ENCODE results near the gene CTDNEP1.
A peak's percentile ranks its signal among the peaks of the same experiment; 100 is the strongest.

The CTDNEP1 gene

DNA sequence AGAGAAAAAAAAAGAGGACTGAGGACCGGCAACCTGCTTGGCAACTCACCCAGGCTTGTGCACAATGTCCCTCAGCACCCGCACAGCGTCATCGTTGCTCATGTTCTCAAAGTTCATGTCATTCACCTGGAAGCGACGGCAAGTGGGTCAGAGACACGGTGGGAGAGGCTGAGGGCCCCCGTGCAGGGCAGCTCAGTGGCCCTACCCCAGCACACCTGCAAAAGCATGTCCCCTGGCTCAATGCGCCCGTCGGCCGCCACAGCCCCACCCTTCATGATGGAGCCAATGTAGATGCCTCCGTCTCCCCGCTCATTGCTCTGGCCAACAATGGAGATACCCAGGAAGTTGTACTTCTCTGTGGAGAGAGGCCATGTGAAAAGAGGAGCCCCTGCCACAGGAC, 22.6 kb downstream of the CTDNEP1 start:
- H3K4me3 ChIP-seq (ENCODE audit: low read length), result no peak overlapping the region
- peaks cover 43% of the 10 kb centered on the region for H3K36me3 ChIP-seq (ENCODE audit: control insufficient read depth, insufficient read depth, low read length)
- no peak overlapping the region for H3K27ac ChIP-seq (ENCODE audit: low read depth, low read length)
- peaks cover 2% of the 10 kb centered on the region for H3K4me1 ChIP-seq (ENCODE audit: control insufficient read depth, insufficient read depth, low read length)
- no peaks in the 10 kb centered on the region for H3K27me3 ChIP-seq (ENCODE audit: control insufficient read depth, insufficient read depth, low read length)
- H3K9ac ChIP-seq (ENCODE audit: low read length), result no peak overlapping the region

DNA sequence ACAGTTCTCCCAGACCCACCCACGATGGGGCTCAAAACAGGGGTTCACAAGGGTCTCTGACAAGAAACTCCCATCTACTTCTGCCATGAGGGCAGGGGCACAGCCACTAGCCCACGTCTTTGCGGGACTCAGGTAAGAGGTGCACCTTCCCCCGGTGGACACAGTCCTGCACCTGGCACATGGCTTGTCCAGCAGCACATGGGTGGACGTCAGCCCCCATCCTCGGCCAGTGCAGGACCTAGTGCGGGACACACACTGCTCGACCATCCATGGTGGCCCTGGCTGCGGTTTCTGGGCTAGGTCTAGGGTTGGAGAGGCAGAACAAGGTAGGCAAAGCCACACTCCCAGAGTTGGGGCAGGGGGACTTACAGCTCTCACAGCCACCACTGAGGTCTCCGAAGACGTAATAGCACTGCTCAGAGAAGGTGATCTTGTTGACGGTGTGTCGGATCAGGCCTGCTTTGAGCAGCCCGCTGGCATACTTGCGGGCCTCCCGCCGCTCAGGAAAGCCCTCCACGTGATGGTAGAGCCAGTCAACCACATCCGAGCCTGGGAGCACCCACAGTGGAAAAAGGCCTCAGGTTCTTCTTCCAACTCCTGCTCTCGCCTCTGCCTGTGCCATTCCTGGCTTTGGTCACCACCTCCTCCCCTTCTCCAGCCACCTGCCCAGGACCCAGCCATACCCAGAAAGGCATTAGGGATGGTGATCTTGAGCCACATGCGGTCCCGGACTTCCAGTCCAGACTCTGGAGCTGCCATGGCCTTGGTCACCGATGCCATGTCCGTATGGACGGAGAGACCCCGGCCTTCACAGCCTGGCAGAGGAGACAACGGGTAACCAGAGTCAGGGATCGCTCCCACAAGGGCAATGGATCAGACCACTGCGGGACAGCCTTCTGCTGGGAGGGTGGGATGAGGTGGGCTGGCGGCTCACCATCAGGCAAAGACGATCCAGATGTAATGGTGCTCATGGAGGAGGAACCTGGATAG, 24.5 kb downstream of the CTDNEP1 start:
- H3K4me1 ChIP-seq (ENCODE audit: control insufficient read depth, insufficient read depth, low read length), result no peaks in the 10 kb centered on the region
- H3K27ac ChIP-seq (ENCODE audit: low read depth, low read length), result no peak overlapping the region
- no peak overlapping the region for H3K4me3 ChIP-seq (ENCODE audit: low read length)
- no peak overlapping the region for H3K9ac ChIP-seq (ENCODE audit: low read length)
- H3K36me3 ChIP-seq (ENCODE audit: control insufficient read depth, insufficient read depth, low read length), result peaks cover 61% of the 10 kb centered on the region
- H3K27me3 ChIP-seq (ENCODE audit: control insufficient read depth, insufficient read depth, low read length), result no peaks in the 10 kb centered on the region

DNA sequence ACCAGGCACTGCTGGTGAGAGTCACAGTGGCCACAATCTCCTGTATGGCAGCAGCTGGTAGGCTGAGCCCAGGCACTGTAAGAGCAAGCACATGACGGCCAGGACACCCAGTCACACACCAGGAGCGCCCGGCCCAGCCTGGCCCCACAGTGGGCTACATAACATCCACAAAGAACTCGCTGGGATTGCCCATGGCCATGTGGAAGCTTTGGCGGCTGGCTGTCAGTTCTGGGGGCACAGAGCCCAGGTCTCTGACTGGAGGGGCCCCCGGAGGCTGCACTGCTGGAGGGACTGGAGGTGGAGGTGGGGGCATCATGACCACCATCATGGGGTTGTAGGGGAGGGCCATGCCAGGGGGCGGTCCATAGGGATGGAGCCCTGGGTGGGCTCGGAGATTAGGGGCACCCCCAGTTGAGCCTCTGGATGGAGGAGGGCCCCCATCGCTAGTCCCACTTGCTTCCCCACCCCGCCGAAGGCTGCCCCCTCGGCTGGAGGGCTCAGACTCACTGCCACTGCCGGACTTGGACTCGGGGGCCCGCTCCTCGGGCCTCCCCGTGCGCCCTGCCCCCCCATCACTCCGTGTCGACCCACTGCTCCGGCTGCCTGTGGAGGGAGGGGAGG, 25.7 kb downstream of the CTDNEP1 start:
- peaks cover 4% of the 10 kb centered on the region for H3K4me1 ChIP-seq (ENCODE audit: control insufficient read depth, insufficient read depth, low read length)
- no peaks in the 10 kb centered on the region for H3K27me3 ChIP-seq (ENCODE audit: control insufficient read depth, insufficient read depth, low read length)
- no peak overlapping the region for H3K4me3 ChIP-seq (ENCODE audit: low read length)
- H3K27ac ChIP-seq (ENCODE audit: low read depth, low read length), result no peak overlapping the region
- H3K36me3 ChIP-seq (ENCODE audit: control insufficient read depth, insufficient read depth, low read length), result peaks cover 63% of the 10 kb centered on the region
- H3K9ac ChIP-seq (ENCODE audit: low read length), result no peak overlapping the region

DNA sequence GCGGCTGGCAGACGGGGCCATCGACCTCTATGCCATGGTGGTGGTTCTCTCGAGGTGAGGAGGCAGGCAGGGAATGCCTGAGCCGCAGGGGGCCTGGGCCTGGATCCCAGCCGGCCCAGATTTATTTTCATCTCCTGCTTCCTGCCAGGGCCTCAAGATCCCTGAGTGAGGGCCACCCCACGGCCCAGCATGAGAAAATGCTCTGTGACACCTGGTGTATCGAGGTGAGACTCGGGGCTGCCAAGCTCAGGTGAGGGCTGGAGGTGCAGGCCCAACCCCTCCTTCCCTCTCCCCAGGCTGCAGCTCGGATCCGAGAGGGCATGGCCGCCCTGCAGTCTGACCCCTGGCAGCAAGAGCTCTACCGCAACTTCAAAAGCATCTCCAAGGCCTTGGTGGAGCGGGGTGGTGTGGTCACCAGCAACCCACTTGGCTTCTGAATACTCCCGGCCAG, 26.8 kb downstream of the CTDNEP1 start:
- Histone ChIP-seq H3K27me3 (ENCODE audit: control insufficient read depth, insufficient read depth, low read length) (no peaks in the 10 kb centered on the region), H3K9ac (ENCODE audit: low read length) (no peak overlapping the region), H3K4me3 (ENCODE audit: low read length) (no peak overlapping the region), H3K36me3 (ENCODE audit: control insufficient read depth, insufficient read depth, low read length) (peaks cover 57% of the 10 kb centered on the region), H3K4me1 (ENCODE audit: control insufficient read depth, insufficient read depth, low read length) (peaks cover 10% of the 10 kb centered on the region), H3K27ac (ENCODE audit: low read depth, low read length) (no peak overlapping the region)

DNA sequence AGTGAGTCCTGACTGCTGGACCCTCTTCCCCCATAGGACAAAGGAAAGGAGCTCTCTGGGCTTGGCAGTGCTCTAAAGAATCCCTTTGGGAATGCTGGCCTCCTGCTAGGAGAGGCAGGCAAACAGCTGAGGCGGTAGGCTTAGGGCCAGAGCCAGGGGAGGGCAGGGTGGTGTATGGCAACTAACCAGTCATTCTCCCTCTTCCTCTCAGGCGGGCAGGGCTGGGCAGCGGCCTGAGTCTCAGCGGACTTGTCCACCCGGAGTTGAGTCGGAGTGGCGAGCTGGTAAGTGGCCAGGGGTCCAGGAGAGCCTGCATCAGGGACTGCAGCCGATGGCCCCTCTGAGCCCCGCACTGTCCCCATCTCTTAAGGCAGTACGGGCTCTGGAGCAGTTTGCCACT, 27.4 kb downstream of the CTDNEP1 start:
- Histone ChIP-seq H3K4me1 (ENCODE audit: control insufficient read depth, insufficient read depth, low read length) (peaks cover 14% of the 10 kb centered on the region), H3K27ac (ENCODE audit: low read depth, low read length) (no peak overlapping the region), H3K4me3 (ENCODE audit: low read length) (no peak overlapping the region), H3K9ac (ENCODE audit: low read length) (no peak overlapping the region), H3K36me3 (ENCODE audit: control insufficient read depth, insufficient read depth, low read length) (peaks cover 52% of the 10 kb centered on the region), H3K27me3 (ENCODE audit: control insufficient read depth, insufficient read depth, low read length) (no peaks in the 10 kb centered on the region)

DNA sequence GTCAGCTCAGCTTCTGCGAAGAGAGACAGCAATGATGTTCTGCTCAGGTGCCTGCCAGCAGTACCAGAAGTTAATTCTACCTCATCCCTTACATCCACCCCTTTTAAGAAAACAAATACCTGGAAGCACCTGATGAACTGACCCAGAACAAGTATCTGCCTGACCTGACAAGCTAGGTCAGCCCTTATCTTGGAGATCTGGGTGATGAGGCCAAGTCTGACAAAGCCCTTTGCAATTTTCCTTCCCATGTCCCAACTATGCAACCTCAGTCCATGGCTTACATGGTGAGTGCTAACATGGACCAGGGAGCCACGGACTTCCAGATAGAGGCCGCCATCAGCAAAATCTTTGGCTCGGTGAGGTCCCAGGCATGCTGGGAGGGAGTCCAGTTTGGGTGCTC, 28.2 kb downstream of the CTDNEP1 start:
- Histone ChIP-seq H3K4me1 (ENCODE audit: control insufficient read depth, insufficient read depth, low read length) (peaks cover 14% of the 10 kb centered on the region), H3K9ac (ENCODE audit: low read length) (no peak overlapping the region), H3K27me3 (ENCODE audit: control insufficient read depth, insufficient read depth, low read length) (no peaks in the 10 kb centered on the region), H3K4me3 (ENCODE audit: low read length) (no peak overlapping the region), H3K36me3 (ENCODE audit: control insufficient read depth, insufficient read depth, low read length) (peaks cover 44% of the 10 kb centered on the region), H3K27ac (ENCODE audit: low read depth, low read length) (no peak overlapping the region)

DNA sequence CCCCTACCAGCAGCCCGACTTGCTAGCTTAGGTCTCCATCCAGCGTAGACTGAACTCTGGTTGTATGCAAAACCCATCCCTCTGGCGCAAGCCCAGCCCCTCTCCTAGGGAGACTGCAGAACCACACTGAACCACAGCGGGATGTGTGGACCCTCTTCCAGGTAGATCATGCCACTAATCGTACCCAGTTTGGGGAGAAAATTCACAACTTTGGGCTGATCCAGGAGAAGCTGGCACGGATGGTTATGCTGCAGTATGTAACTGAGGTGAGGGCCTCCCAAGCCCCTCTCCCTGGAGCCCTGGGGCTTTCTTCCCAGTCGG, 28.6 kb downstream of the CTDNEP1 start:
- no peak overlapping the region for H3K9ac ChIP-seq (ENCODE audit: low read length)
- no peak overlapping the region for H3K4me3 ChIP-seq (ENCODE audit: low read length)
- H3K4me1 ChIP-seq (ENCODE audit: control insufficient read depth, insufficient read depth, low read length), result peaks cover 17% of the 10 kb centered on the region
- H3K36me3 ChIP-seq (ENCODE audit: control insufficient read depth, insufficient read depth, low read length), result peaks cover 43% of the 10 kb centered on the region
- no peaks in the 10 kb centered on the region for H3K27me3 ChIP-seq (ENCODE audit: control insufficient read depth, insufficient read depth, low read length)
- H3K27ac ChIP-seq (ENCODE audit: low read depth, low read length), result no peak overlapping the region

DNA sequence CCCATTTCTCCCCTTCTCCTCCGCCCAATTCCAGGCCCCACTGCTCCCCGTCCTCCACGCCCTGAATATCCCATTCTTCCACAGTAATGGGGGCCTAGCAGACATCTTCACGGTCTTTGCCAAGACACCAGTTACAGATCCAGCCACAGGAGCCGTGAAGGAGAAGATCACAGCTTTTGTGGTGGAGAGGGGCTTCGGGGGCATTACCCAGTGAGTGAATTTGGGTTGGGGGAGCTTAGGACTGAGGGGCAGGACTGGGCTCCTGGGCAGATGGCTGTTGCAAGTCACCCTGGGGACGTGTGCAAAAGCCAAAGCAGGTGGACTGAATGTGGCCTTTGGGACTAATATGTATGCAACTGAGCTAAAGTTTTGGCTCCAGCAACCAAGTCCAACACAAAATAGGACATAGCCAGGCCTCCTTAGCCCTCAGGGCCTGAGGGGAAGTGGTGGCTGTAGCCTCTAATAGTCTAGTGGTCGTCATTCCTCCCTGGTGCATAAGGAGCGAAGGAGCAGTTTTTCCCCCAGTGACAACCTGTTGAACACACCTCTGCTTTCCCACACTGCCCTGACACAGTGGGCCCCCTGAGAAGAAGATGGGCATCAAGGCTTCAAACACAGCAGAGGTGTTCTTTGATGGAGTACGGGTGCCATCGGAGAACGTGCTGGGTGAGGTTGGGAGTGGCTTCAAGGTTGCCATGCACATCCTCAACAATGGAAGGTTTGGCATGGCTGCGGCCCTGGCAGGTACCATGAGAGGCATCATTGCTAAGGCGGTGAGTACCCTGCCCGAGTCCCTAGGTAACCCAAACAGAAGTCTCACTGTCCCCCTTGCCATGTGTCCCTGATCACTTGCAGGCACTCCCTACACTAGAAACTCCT, 29.2 kb downstream of the CTDNEP1 start:
- H3K27me3 ChIP-seq (ENCODE audit: control insufficient read depth, insufficient read depth, low read length), result no peaks in the 10 kb centered on the region
- H3K27ac ChIP-seq (ENCODE audit: low read depth, low read length), result no peak overlapping the region
- peaks cover 40% of the 10 kb centered on the region for H3K36me3 ChIP-seq (ENCODE audit: control insufficient read depth, insufficient read depth, low read length)
- H3K9ac ChIP-seq (ENCODE audit: low read length), result no peak overlapping the region
- peaks cover 18% of the 10 kb centered on the region for H3K4me1 ChIP-seq (ENCODE audit: control insufficient read depth, insufficient read depth, low read length)
- H3K4me3 ChIP-seq (ENCODE audit: low read length), result no peak overlapping the region

DNA sequence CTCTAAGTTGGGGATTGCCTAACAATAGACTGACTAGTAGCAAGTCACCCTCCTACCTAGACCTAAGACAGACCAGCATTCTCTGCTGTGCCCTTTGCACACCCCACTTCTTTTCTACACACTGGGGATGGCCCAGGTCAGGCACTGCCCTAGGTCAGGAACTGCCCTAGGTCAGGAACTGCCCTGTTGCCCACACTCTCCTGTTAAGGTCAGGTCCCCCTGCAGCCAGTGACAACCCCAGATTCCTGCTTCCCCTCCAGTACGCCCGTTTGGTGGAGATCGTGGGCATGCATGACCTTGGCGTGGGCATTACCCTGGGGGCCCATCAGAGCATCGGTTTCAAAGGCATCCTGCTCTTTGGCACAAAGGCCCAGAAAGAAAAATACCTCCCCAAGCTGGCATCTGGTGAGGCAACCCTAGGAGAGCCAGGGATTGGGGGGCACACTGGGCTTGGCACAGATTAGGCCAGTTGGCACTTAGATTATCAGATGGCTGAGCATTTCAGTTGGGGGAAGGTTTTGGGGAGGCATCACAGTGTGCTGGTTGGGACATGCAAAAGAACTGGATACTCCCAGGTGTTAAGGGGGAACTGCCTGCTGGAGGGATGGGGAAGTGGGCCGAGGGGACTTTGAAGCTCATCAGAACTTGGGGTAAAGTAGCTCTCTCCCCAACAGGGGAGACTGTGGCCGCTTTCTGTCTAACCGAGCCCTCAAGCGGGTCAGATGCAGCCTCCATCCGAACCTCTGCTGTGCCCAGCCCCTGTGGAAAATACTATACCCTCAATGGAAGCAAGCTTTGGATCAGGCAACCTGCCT, 30.0 kb downstream of the CTDNEP1 start:
- Histone ChIP-seq H3K27me3 (ENCODE audit: control insufficient read depth, insufficient read depth, low read length) (no peaks in the 10 kb centered on the region), H3K36me3 (ENCODE audit: control insufficient read depth, insufficient read depth, low read length) (peaks cover 31% of the 10 kb centered on the region), H3K4me1 (ENCODE audit: control insufficient read depth, insufficient read depth, low read length) (peaks cover 18% of the 10 kb centered on the region), H3K9ac (ENCODE audit: low read length) (peak overlapping the region; percentile 52), H3K27ac (ENCODE audit: low read depth, low read length) (peak overlapping the region; percentile 93), H3K4me3 (ENCODE audit: low read length) (peak overlapping the region; percentile 93)

DNA sequence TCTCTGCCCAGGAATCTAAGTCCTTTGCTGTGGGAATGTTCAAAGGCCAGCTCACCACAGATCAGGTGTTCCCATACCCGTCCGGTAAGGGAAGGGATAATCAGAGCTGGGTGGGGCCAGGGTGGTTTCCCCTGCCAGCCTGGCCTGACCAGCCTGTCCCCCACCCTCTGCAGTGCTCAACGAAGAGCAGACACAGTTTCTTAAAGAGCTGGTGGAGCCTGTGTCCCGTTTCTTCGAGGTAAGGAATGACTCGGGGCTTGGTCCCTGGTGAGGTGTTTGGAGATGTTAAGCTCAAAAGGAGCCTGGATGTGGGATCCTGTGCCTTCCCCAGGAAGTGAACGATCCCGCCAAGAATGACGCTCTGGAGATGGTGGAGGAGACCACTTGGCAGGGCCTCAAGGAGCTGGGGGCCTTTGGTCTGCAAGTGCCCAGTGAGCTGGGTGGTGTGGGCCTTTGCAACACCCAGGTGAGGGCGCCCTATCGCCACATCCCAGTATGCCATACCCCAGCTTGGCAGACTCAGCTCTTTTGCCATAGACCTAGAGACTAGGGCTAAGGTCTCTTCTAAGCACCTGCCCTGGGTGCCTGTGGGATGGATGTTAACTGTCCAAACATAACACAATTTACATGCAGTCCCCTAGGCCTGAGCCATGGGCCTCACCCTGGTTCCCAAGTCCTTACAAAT, 30.8 kb downstream of the CTDNEP1 start:
- peak overlapping the region; percentile 86 for H3K9ac ChIP-seq (ENCODE audit: low read length)
- peaks cover 27% of the 10 kb centered on the region for H3K36me3 ChIP-seq (ENCODE audit: control insufficient read depth, insufficient read depth, low read length)
- H3K27ac ChIP-seq (ENCODE audit: low read depth, low read length), result peak overlapping the region; percentile 93
- H3K27me3 ChIP-seq (ENCODE audit: control insufficient read depth, insufficient read depth, low read length), result no peaks in the 10 kb centered on the region
- H3K4me3 ChIP-seq (ENCODE audit: low read length), result peak overlapping the region; percentile 93
- H3K4me1 ChIP-seq (ENCODE audit: control insufficient read depth, insufficient read depth, low read length), result peaks cover 20% of the 10 kb centered on the region

DNA sequence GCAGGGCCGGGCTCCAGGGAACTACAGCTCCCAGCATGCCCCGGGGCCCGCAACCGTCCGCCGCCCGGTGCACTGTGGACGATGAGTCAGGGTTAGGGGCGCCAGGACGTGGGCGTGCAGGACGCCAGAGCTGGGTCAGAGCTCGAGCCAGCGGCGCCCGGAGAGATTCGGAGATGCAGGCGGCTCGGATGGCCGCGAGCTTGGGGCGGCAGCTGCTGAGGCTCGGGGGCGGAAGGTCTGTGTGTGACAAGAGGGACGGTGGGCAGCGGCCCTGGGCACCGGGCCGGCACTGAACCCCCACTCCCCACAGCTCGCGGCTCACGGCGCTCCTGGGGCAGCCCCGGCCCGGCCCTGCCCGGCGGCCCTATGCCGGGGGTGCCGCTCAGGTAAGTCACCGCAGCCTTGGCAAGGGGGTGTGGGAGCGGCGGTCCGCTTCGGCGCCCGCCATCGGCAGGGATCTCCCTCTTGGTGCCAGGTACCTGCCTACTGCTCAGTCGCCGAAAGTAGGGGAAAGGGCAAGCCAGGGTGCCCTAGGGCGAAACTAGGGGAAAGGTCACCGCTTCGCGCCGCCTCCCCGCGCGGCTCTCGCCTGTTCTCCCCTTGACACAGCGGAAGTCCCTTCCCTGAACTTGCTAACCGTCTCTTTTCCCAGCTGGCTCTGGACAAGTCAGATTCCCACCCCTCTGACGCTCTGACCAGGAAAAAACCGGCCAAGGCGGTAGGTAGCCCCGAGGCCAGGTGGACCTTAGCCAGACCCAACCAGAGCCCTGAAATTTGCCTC, 31.5 kb downstream of the CTDNEP1 start, which contains the start of the genes ACADVL and DLG4:
Gene ACADVL, plus strand, starts transcription at position 127 of the 781 bp plus-strand sequence. Its CDS starts 47 bp downstream, at position 174.
Gene DLG4, minus strand, starts transcription at position 25 of the 781 bp plus-strand sequence.
- H3K36me3 ChIP-seq (ENCODE audit: control insufficient read depth, insufficient read depth, low read length), result peaks cover 27% of the 10 kb centered on the region
- H3K4me1 ChIP-seq (ENCODE audit: control insufficient read depth, insufficient read depth, low read length), result peaks cover 23% of the 10 kb centered on the region
- no peaks in the 10 kb centered on the region for H3K27me3 ChIP-seq (ENCODE audit: control insufficient read depth, insufficient read depth, low read length)

More for the DNA sequence above, 31.5 kb downstream of the CTDNEP1 start, which contains the start of the genes ACADVL and DLG4:
- Histone ChIP-seq H3K4me3 (ENCODE audit: low read length) (peak within 1 kb of the TSS; percentile 93), H3K9ac (ENCODE audit: low read length) (peak within 1 kb of the TSS; percentile 86), H3K27ac (ENCODE audit: low read depth, low read length) (peak within 1 kb of the TSS; percentile 93)

All from rectal smooth muscle tissue (tissue), 1 donor.